ENCODE results near the gene PWWP3B. TPM values are rescaled to one million over a fixed set of nuclear protein-coding genes. Genes with fewer than 3 reads are reported as not detected.

The PWWP3B gene
- total RNA-seq (28.0 TPM), polyA plus RNA-seq (ENCODE audit: insufficient read depth in 1 of 8, insufficient read length in 8 of 8, low replicate concordance in 1 of 8) (10 to 100 TPM; 13.7 to 27.5 (median 20.4) TPM)
- long read RNA-seq, donor 1, full-length matches to known transcripts: 7 of 7 reads
- long read RNA-seq, donor 1, partial matches to known transcripts: 0 of 7 reads
- long read RNA-seq, donor 1, other reads (novel, unspliced or antisense): 0 of 7 reads
- long read RNA-seq, donor 2, partial matches to known transcripts: 0 of 1 reads
- long read RNA-seq, donor 2, other reads (novel, unspliced or antisense): 0 of 1 reads
- long read RNA-seq, donor 3, full-length matches to known transcripts: 6 of 11 reads
- long read RNA-seq, donor 3, partial matches to known transcripts: 5 of 11 reads
- long read RNA-seq, donor 3, other reads (novel, unspliced or antisense): 0 of 11 reads
- long read RNA-seq, donor 4, transcript MUM1L1-203 (3 exons, 3,957 nt): major isoform, 6 of 6 reads
- long read RNA-seq, donor 4, partial matches to known transcripts: 0 of 6 reads
- long read RNA-seq, donor 4, other reads (novel, unspliced or antisense): 0 of 6 reads
- long read RNA-seq, donor 5, transcript MUM1L1-203 (3 exons, 3,957 nt): major isoform, 10 of 21 reads
- long read RNA-seq, donor 5, partial matches to known transcripts: 11 of 21 reads
- long read RNA-seq, donor 5, other reads (novel, unspliced or antisense): 0 of 21 reads
- long read RNA-seq, donor 6, transcript MUM1L1-203 (3 exons, 3,957 nt): major isoform, 13 of 13 reads
- long read RNA-seq, donor 6, partial matches to known transcripts: 0 of 13 reads
- long read RNA-seq, donor 6, other reads (novel, unspliced or antisense): 0 of 13 reads
- long read RNA-seq, donor 7, transcript MUM1L1-203 (3 exons, 3,957 nt): major isoform, 6 of 11 reads
- long read RNA-seq, donor 7, partial matches to known transcripts: 5 of 11 reads
- long read RNA-seq, donor 7, other reads (novel, unspliced or antisense): 0 of 11 reads
- long read RNA-seq, donor 8, partial matches to known transcripts: 0 of 1 reads
- long read RNA-seq, donor 8, other reads (novel, unspliced or antisense): 0 of 1 reads
- long read RNA-seq, donor 9, partial matches to known transcripts: 0 of 4 reads
- long read RNA-seq, donor 9, other reads (novel, unspliced or antisense): 0 of 4 reads
- long read RNA-seq, donor 10, transcript MUM1L1-203 (3 exons, 3,957 nt): major isoform, 7 of 13 reads
- long read RNA-seq, donor 10, partial matches to known transcripts: 6 of 13 reads
- long read RNA-seq, donor 10, other reads (novel, unspliced or antisense): 0 of 13 reads
- long read RNA-seq, donor 11, full-length matches to known transcripts: 5 of 5 reads
- long read RNA-seq, donor 11, partial matches to known transcripts: 0 of 5 reads
- long read RNA-seq, donor 11, other reads (novel, unspliced or antisense): 0 of 5 reads

- 48% methylated on average over 10 of the region's 14 CpGs for WGBS (ENCODE audit: insufficient coverage)
- peak within 1 kb of the TSS; percentile 30 for H3K4me3 ChIP-seq (ENCODE audit: low read length)
- H3K36me3 ChIP-seq (ENCODE audit: control insufficient read depth, insufficient read depth, low read length): no peaks in the 10 kb centered on the region
- H3K4me1 ChIP-seq (ENCODE audit: control insufficient read depth, insufficient read depth, low read length): no peaks in the 10 kb centered on the region
- no peaks in the 10 kb centered on the region for H3K9me3 ChIP-seq (replicated peaks; ENCODE audit: control insufficient read depth, low read depth, low read length)
- DNase-seq: peak; percentile 78
- peaks cover 6% of the 10 kb centered on the region for H3K27me3 ChIP-seq (ENCODE audit: control insufficient read depth, insufficient read depth, low read length)
- H3K27ac ChIP-seq (ENCODE audit: low read length): no peak within 1 kb of the TSS
These were observed at the start of gene PWWP3B for GRCh38 chrX:106168107-106168506. PWWP3B (plus strand) TSS chrX:106168305; CDS start chrX:106205433, 37,128 bp downstream.

- Histone ChIP-seq H3K27ac (ENCODE audit: low read length) (no peak overlapping the region), H3K4me1 (ENCODE audit: control insufficient read depth, insufficient read depth, low read length) (no peaks in the 10 kb centered on the region), H3K9me3 (replicated peaks; ENCODE audit: control insufficient read depth, low read depth, low read length) (no peaks in the 10 kb centered on the region), H3K36me3 (ENCODE audit: control insufficient read depth, insufficient read depth, low read length) (no peaks in the 10 kb centered on the region), H3K27me3 (ENCODE audit: control insufficient read depth, insufficient read depth, low read length) (peaks cover 11% of the 10 kb centered on the region), H3K4me3 (ENCODE audit: low read length) (no peak overlapping the region)
- 68% methylated on average over 5 of the region's 7 CpGs for WGBS (ENCODE audit: insufficient coverage)
- no peak for DNase-seq
These were observed 29.1 kb upstream of the PWWP3B start for GRCh38 chrX:106139048-106139447.

GRCh38 chrX:106144755-106145639 is 23.1 kb upstream of the PWWP3B start:
- Histone ChIP-seq H3K4me1 (ENCODE audit: control insufficient read depth, insufficient read depth, low read length) (no peaks in the 10 kb centered on the region), H3K36me3 (ENCODE audit: control insufficient read depth, insufficient read depth, low read length) (no peaks in the 10 kb centered on the region), H3K9me3 (replicated peaks; ENCODE audit: control insufficient read depth, low read depth, low read length) (no peaks in the 10 kb centered on the region), H3K27me3 (ENCODE audit: control insufficient read depth, insufficient read depth, low read length) (peaks cover 2% of the 10 kb centered on the region), H3K4me3 (ENCODE audit: low read length) (no peak overlapping the region), H3K27ac (ENCODE audit: low read length) (no peak overlapping the region)
- WGBS (ENCODE audit: insufficient coverage): 63% methylated on average over 2 of the region's 5 CpGs
- DNase-seq: peak; percentile 4

- H3K4me3 ChIP-seq (ENCODE audit: low read length): no peak overlapping the region
- no peaks in the 10 kb centered on the region for H3K9me3 ChIP-seq (replicated peaks; ENCODE audit: control insufficient read depth, low read depth, low read length)
- H3K36me3 ChIP-seq (ENCODE audit: control insufficient read depth, insufficient read depth, low read length): no peaks in the 10 kb centered on the region
- H3K27me3 ChIP-seq (ENCODE audit: control insufficient read depth, insufficient read depth, low read length): no peaks in the 10 kb centered on the region
- H3K27ac ChIP-seq (ENCODE audit: low read length): no peak overlapping the region
- no peaks in the 10 kb centered on the region for H3K4me1 ChIP-seq (ENCODE audit: control insufficient read depth, insufficient read depth, low read length)
- WGBS (ENCODE audit: insufficient coverage): 40% methylated on average over 1 of the region's 2 CpGs
- no peak for DNase-seq
These were observed 17.4 kb upstream of the PWWP3B start for GRCh38 chrX:106150701-106151100.

GRCh38 chrX:106159861-106160282 is 8.2 kb upstream of the PWWP3B start:
- Histone ChIP-seq H3K27me3 (ENCODE audit: control insufficient read depth, insufficient read depth, low read length) (peaks cover 5% of the 10 kb centered on the region), H3K4me1 (ENCODE audit: control insufficient read depth, insufficient read depth, low read length) (no peaks in the 10 kb centered on the region), H3K4me3 (ENCODE audit: low read length) (no peak overlapping the region), H3K27ac (ENCODE audit: low read length) (no peak overlapping the region), H3K36me3 (ENCODE audit: control insufficient read depth, insufficient read depth, low read length) (no peaks in the 10 kb centered on the region), H3K9me3 (replicated peaks; ENCODE audit: control insufficient read depth, low read depth, low read length) (no peaks in the 10 kb centered on the region)
- DNase-seq: no peak

GRCh38 chrX:106170318-106170717 is 2.2 kb downstream of the PWWP3B start:
- Histone ChIP-seq H3K9me3 (replicated peaks; ENCODE audit: control insufficient read depth, low read depth, low read length) (no peaks in the 10 kb centered on the region), H3K4me3 (ENCODE audit: low read length) (no peak overlapping the region), H3K4me1 (ENCODE audit: control insufficient read depth, insufficient read depth, low read length) (no peaks in the 10 kb centered on the region), H3K27ac (ENCODE audit: low read length) (no peak overlapping the region), H3K36me3 (ENCODE audit: control insufficient read depth, insufficient read depth, low read length) (no peaks in the 10 kb centered on the region), H3K27me3 (ENCODE audit: control insufficient read depth, insufficient read depth, low read length) (peaks cover 6% of the 10 kb centered on the region)
- WGBS (ENCODE audit: insufficient coverage): no CpG with 5 or more reads among the region's 1 CpG
- DNase-seq: peak; percentile 39

GRCh38 chrX:106171293-106171820 is 3.3 kb downstream of the PWWP3B start:
- H3K27ac ChIP-seq (ENCODE audit: low read length): no peak overlapping the region
- no peaks in the 10 kb centered on the region for H3K9me3 ChIP-seq (replicated peaks; ENCODE audit: control insufficient read depth, low read depth, low read length)
- no peak for DNase-seq
- H3K4me1 ChIP-seq (ENCODE audit: control insufficient read depth, insufficient read depth, low read length): no peaks in the 10 kb centered on the region
- no peaks in the 10 kb centered on the region for H3K36me3 ChIP-seq (ENCODE audit: control insufficient read depth, insufficient read depth, low read length)
- peaks cover 8% of the 10 kb centered on the region for H3K27me3 ChIP-seq (ENCODE audit: control insufficient read depth, insufficient read depth, low read length)
- no peak overlapping the region for H3K4me3 ChIP-seq (ENCODE audit: low read length)
- no CpG with 5 or more reads among the region's 3 CpGs for WGBS (ENCODE audit: insufficient coverage)

GRCh38 chrX:106177106-106177981 is 9.2 kb downstream of the PWWP3B start:
- 26% methylated on average over 9 of the region's 22 CpGs for WGBS (ENCODE audit: insufficient coverage)
- Histone ChIP-seq H3K36me3 (ENCODE audit: control insufficient read depth, insufficient read depth, low read length) (no peaks in the 10 kb centered on the region), H3K27ac (ENCODE audit: low read length) (peak overlapping the region; percentile 59), H3K27me3 (ENCODE audit: control insufficient read depth, insufficient read depth, low read length) (peaks cover 8% of the 10 kb centered on the region), H3K4me1 (ENCODE audit: control insufficient read depth, insufficient read depth, low read length) (no peaks in the 10 kb centered on the region), H3K4me3 (ENCODE audit: low read length) (peak overlapping the region; percentile 39), H3K9me3 (replicated peaks; ENCODE audit: control insufficient read depth, low read depth, low read length) (no peaks in the 10 kb centered on the region)
- DNase-seq: peak; percentile 87
